Measurements from ENCODE around the gene SEPTIN10. TPM values are rescaled to one million over a fixed set of nuclear protein-coding genes. Genes with fewer than 3 reads are reported as not detected.

Gene SEPTIN10
- total RNA-seq, 1 experiment from 2014 or later: 100.0 TPM

DNA sequence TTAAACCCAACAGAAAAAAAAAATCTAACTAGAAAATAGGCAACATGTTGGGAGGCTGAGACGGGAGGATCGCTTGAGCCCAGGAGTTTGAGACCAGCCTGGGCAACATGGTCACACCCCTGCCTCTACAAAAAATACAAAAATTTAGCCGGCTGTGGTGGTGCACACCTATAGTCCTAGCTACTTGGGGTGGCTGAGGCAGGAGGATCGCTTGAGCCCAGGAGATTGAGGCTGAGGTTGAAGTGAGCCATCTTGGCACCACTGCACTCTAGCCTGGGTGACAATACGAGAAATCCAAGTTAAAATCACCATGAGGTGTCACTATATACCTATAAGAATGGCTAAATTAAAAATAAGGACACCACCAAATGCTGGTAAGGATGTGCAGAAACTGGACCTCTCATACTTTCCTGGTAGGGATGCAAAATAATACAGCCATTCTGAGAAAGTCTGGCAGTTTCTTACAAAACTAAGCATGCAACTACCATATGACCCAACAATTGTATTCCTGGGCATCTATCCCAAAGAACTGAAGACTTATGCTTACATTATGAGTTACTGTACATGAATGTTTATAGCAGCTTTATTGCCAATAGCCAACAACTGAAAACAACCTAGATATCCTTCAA lies 2.2 kb downstream of the SEPTIN10 start:
- BruUV-seq (replicated peaks): no TSS peak
- Histone ChIP-seq H3K4me3 (ENCODE audit: low read depth in 2 of 2, low read length in 2 of 2) (peak overlapping the region; percentile 81 to 88), H3K27me3 (ENCODE audit: control insufficient read depth, insufficient read depth, low read length) (no peaks in the 10 kb centered on the region), H3K36me3 (ENCODE audit: control insufficient read depth, insufficient read depth, low read length) (peaks cover 3% of the 10 kb centered on the region), H3K4me1 (ENCODE audit: control insufficient read depth, insufficient read depth, low read length) (peaks cover 40% of the 10 kb centered on the region), H3K9me3 (ENCODE audit: control insufficient read depth, insufficient read depth, low read depth, low read length) (no peaks in the 10 kb centered on the region), H3K27ac (ENCODE audit: low read length) (peak overlapping the region; percentile 98)
- ChIA-PET CTCF (no interaction called here), POLR2A (no interaction called here)
- no peak for TF ChIP-seq SIN3A (IDR thresholded peaks at IDR 0.05; ENCODE audit: borderline replicate concordance, insufficient read depth, low read depth, low read length)
- peak; percentile 22; the same call in 1 of the 2 replicates for TF ChIP-seq POLR2AphosphoS5 (IDR thresholded peaks at IDR 0.05; ENCODE audit: low read depth, low read length)
- TF ChIP-seq, protein P1, sequence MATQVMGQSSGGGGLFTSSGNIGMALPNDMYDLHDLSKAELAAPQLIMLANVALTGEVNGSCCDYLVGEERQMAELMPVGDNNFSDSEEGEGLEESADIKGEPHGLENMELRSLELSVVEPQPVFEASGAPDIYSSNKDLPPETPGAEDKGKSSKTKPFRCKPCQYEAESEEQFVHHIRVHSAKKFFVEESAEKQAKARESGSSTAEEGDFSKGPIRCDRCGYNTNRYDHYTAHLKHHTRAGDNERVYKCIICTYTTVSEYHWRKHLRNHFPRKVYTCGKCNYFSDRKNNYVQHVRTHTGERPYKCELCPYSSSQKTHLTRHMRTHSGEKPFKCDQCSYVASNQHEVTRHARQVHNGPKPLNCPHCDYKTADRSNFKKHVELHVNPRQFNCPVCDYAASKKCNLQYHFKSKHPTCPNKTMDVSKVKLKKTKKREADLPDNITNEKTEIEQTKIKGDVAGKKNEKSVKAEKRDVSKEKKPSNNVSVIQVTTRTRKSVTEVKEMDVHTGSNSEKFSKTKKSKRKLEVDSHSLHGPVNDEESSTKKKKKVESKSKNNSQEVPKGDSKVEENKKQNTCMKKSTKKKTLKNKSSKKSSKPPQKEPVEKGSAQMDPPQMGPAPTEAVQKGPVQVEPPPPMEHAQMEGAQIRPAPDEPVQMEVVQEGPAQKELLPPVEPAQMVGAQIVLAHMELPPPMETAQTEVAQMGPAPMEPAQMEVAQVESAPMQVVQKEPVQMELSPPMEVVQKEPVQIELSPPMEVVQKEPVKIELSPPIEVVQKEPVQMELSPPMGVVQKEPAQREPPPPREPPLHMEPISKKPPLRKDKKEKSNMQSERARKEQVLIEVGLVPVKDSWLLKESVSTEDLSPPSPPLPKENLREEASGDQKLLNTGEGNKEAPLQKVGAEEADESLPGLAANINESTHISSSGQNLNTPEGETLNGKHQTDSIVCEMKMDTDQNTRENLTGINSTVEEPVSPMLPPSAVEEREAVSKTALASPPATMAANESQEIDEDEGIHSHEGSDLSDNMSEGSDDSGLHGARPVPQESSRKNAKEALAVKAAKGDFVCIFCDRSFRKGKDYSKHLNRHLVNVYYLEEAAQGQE (IDR thresholded peaks at IDR 0.05; ENCODE audit: insufficient read depth in 1 of 2, low read depth in 2 of 2, low read length in 1 of 2): no peak
- no peak for TF ChIP-seq TCF7L2 (IDR thresholded peaks at IDR 0.05; ENCODE audit: low read depth, low read length)
- TF ChIP-seq, protein P2, sequence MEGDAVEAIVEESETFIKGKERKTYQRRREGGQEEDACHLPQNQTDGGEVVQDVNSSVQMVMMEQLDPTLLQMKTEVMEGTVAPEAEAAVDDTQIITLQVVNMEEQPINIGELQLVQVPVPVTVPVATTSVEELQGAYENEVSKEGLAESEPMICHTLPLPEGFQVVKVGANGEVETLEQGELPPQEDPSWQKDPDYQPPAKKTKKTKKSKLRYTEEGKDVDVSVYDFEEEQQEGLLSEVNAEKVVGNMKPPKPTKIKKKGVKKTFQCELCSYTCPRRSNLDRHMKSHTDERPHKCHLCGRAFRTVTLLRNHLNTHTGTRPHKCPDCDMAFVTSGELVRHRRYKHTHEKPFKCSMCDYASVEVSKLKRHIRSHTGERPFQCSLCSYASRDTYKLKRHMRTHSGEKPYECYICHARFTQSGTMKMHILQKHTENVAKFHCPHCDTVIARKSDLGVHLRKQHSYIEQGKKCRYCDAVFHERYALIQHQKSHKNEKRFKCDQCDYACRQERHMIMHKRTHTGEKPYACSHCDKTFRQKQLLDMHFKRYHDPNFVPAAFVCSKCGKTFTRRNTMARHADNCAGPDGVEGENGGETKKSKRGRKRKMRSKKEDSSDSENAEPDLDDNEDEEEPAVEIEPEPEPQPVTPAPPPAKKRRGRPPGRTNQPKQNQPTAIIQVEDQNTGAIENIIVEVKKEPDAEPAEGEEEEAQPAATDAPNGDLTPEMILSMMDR (IDR thresholded peaks at IDR 0.05): no peak; the same call in 1 of the 2 replicates
- DNase-seq (ENCODE audit: low read depth, low spot score) (no peak), ATAC-seq (no peak)
- in situ Hi-C loops (cut with HindIII; ENCODE audit: low pct_unique_long_range_greater_than_20kb, low sequenced_read_pairs) (no loop called here), intact Hi-C loops (cut with micrococcal nuclease; ENCODE audit: unreplicated experiment) (loop anchor here (5.0 to 10.0 kb wide), 2 partner anchors 103 to 126 kb away; no protein-coding TSS in a partner anchor)

DNA sequence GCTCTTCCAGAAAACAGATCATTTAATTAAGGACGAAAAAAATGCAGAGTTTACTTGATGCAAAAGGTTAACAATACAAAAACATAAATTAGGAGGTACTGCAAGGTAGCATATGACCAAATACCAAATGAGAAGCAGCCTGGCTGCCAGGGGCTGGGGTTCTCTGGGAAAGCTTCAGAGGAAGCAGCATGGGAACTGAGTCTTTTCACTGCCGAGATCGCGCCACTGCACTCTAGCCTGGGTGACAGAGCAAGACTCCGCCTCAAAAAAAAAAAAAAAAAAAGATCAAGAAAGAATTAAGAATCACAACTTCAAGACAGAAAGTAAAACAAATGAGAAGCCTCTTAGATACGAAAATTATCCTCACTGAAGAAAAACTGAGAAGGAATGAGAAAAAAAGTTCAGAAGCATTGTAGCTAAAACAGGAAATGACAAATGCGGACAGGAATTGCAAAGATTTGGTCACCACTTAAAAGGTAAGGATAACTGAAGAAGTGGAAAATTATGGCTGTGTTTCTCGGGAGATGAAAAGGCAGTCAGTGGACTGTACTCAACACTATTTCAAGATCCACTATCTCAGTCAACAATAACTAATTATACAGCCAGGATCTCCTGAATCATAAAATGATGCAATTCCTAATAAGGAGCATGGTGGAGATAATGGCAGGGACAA lies 4.3 kb downstream of the SEPTIN10 start:
- CTCF ChIA-PET: interaction anchor here (0.7 kb wide), 1 partner anchor 86 kb away, joined by 5 read pairs; no protein-coding TSS in a partner anchor
- no peak for DNase-seq (ENCODE audit: low read depth, low spot score)

More for the DNA sequence above, 4.3 kb downstream of the SEPTIN10 start:
- H3K27ac ChIP-seq (ENCODE audit: low read length): peak overlapping the region; percentile 98
- intact Hi-C loops (cut with micrococcal nuclease; ENCODE audit: unreplicated experiment) (loop anchor here (5.0 to 10.0 kb wide), 2 partner anchors 105 to 128 kb away; no protein-coding TSS in a partner anchor), in situ Hi-C loops (cut with HindIII; ENCODE audit: low pct_unique_long_range_greater_than_20kb, low sequenced_read_pairs) (no loop called here)
- no TSS peak for BruUV-seq (replicated peaks)
- TF ChIP-seq, protein P1 (IDR thresholded peaks at IDR 0.05; ENCODE audit: insufficient read depth in 1 of 2, low read depth in 2 of 2, low read length in 1 of 2): no peak
- TF ChIP-seq SIN3A (IDR thresholded peaks at IDR 0.05; ENCODE audit: borderline replicate concordance, insufficient read depth, low read depth, low read length) (no peak), POLR2AphosphoS5 (IDR thresholded peaks at IDR 0.05; ENCODE audit: low read depth, low read length) (no peak)
- H3K4me1 ChIP-seq (ENCODE audit: control insufficient read depth, insufficient read depth, low read length): peaks cover 52% of the 10 kb centered on the region
- POLR2A ChIA-PET: interaction anchor here (0.6 to 0.8 kb wide), 4 partner anchors 9 to 363 kb away, joined by 3 to 6 read pairs (median 3); no protein-coding TSS in a partner anchor
- no peaks in the 10 kb centered on the region for H3K27me3 ChIP-seq (ENCODE audit: control insufficient read depth, insufficient read depth, low read length)
- peaks cover 3% of the 10 kb centered on the region; the same call in 1 of the 2 replicates for H3K36me3 ChIP-seq (ENCODE audit: control insufficient read depth, insufficient read depth, low read length)
- peak overlapping the region; percentile 30 to 37 for H3K4me3 ChIP-seq (ENCODE audit: low read depth in 2 of 2, low read length in 2 of 2)
- no peak for ATAC-seq
- no peaks in the 10 kb centered on the region for H3K9me3 ChIP-seq (ENCODE audit: control insufficient read depth, insufficient read depth, low read depth, low read length)
